IPS-NIHi7 (cell line): ENCODE results near the gene SCYL1.
A peak's percentile ranks its signal among the peaks of the same experiment; 100 is the strongest.

Experiments used
- DNase-seq: peaks from one replicate; pipeline ENCODE4 v3.0.0; 2012; ENCODE audit warnings: mixed read lengths; ENCODE audit errors: extremely low spot score

Gene SCYL1

DNA sequence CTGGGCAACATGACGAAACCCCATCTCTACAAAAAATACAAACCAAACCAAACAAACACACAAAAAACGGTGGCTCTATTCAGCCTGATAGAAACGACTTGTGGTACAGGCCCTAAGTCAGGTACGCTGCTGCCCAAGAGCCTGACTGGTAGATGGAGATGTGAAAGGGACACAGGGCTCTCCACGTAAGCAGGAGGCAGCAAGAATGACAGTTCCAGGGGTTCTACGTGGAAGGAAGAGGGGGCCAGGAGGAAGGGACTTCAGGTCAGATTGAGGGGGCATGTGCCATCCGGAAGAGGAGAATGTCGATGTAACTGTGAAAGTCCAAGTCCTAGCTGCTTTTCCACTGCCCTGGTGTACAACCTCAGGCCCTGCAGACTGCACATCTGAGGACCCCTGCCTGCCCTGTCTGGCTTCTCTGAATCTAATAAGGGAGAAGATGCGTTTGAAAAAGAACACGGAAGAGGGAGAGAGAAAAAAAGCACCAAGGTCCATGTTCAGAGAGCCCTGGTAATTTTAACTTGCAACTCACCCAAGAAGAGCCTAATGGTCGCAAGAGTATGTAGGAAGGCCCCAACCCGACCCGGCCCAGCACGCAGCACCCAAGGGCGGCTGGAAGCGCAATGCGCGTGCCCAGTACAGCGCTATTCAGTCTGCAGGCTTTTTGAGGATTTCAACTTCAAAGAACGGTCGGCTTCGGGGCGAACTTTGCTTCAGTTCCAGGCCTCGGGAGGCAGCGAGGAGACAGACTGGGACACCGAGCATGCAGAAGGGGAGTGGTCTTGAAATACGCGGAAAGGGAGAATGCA lies 44.5 kb downstream of the SCYL1 start:
- DNase-seq = no peak

- DNase-seq = peak; percentile 95
Observed at GRCh38 chr11:65569973-65570918, 45.4 kb downstream of the SCYL1 start, which contains the start of gene ZNRD2. ZNRD2 (plus strand) TSS chr11:65570477; CDS start chr11:65570492, 15 bp downstream.

DNA sequence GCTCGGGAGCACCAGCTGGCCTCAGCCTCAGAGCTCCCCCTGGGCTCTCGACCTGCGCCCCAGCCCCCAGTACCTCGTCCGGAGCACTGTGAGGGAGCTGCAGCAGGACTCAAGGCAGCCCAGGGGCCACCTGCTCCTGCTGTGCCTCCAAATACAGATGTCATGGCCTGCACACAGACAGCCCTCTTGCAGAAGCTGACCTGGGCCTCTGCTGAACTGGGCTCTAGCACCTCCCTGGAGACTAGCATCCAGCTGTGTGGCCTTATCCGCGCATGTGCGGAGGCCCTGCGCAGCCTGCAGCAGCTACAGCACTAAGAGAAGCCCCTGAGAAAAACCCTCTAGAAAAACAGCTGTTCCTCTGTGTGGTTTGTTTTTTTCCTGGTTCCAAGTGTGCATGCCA lies 46.5 kb downstream of the SCYL1 start:
- DNase-seq = no peak

GRCh38 chr11:65571940-65572339 lies 47.1 kb downstream of the SCYL1 start:
- DNase-seq = no peak

- peak; percentile 74 for DNase-seq
Observed at GRCh38 chr11:65572356-65573051, 47.6 kb downstream of the SCYL1 start, which contains the start of gene FAM89B. FAM89B (plus strand) TSS chr11:65572538; CDS start chr11:65572670, 132 bp downstream.

DNA sequence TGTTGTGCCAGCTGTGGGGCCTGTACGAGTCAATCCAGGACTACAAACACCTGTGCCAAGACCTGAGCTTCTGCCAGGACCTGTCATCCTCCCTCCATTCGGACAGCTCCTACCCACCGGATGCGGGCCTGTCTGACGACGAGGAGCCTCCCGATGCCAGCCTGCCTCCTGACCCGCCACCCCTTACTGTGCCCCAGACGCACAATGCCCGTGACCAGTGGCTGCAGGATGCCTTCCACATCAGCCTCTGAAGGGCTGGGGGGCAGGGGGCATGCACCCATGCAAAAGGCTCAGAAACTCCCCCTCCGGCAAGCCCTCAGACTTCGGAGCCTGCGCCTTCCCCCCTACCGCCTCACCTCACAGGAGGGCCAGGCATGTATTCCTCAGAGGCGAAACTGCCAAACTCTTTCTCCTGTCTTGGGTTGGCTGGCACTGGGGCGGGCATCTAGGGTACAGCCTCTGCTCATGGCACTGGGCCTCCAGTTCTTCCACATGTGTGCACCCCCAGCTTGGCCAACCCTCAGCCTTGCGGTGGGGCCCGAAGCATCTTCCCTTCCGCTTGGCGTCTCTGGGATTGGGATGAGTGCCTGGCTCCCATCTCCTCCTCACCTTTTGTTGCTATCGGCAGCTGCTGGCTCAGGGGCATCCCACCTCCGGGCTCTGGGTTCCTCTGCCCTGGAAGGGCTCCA lies 48.7 kb downstream of the SCYL1 start:
- DNase-seq = no peak

GRCh38 chr11:65574109-65574810 lies 49.4 kb downstream of the SCYL1 start:
- DNase-seq = peak; percentile 97

DNA sequence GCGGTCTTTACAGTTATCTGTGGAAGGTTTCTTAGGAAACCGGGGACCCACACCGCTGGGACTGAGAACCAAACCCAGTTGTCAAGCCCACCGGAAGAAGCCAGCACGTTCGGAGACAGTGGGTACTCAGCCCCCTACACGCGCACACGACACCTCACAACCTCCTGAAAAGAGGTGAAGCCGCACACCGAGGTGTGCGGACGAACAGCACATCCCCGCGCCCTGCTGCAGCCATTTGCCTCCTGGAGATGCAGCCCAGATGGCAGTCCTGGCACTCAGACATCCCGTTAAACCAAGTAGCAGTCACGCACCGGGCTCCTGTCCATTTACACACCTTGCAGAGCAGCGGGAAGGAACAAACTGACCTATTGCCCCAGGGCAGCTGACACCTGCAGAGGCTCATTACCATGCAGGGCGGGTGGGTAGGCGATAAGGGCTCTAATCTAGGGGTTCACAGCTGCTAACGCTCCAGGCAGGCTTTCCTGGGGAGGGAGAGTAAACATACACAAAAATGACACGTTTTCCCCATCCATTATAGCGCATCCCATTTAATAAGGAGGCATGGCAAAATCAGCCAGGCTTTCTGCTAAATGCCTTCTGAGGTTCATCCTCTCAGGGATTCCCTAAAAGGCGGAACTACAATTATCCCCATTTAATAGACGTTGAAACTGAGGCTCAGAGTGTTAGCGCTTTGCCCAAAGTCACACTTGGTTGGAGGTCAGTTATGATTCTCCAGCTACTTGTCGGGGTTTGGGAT lies 50.1 kb downstream of the SCYL1 start:
- DNase-seq = no peak

GRCh38 chr11:65575568-65576231 lies 50.8 kb downstream of the SCYL1 start, which contains the start of gene EHBP1L1:
EHBP1L1 (plus strand) TSS chr11:65576053; CDS start chr11:65576303, 250 bp downstream.
- peak; percentile 70 for DNase-seq

DNA sequence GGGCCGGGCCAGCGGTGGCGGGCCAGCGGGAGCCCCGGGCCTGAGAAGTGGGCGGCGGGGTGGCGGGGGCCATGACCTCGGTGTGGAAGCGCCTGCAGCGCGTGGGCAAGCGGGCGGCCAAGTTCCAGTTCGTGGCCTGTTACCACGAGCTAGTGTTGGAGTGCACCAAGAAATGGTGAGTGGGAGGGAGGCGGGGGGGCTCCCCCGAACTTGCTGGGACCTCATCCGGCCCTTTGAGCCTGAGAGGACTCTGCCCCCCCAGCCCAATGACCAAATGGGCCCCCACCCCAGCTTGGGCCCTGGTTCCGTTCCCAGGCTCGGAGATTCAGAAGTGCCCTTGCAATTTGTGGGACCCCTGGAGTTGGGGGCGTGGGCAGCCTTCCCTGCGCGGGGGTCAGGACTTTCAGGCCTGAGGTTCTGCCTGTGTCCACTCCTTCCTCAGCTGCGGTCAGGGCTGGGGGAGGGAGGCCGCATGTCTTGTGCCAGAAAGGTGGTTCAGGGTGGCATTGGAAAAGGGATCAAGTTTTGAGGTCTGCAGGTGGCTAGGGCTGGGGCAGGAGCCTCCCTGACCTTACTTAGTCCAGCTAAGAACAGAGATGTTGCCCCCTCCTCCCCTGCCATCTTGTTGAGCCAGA lies 51.5 kb downstream of the SCYL1 start:
- no peak for DNase-seq

GRCh38 chr11:65576867-65577755 lies 52.2 kb downstream of the SCYL1 start:
- no peak for DNase-seq

DNA sequence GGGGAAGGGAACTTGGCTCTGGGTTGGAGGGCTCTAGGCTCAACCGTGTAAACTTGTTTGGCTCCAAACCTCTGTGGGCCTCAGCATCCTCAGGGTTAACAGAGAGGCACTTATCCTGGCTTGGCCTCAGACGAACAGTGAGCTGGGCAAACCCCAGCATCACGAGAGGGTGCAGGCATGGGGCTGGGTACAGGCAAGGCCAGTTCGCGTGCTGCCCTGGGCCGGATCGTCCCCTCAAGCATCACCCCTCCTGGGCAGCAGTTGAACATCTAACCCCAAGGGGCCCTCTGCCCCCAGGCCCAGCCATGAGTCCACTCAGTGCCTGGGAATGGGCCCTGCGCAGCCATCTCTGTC lies 52.9 kb downstream of the SCYL1 start:
- no peak for DNase-seq

DNA sequence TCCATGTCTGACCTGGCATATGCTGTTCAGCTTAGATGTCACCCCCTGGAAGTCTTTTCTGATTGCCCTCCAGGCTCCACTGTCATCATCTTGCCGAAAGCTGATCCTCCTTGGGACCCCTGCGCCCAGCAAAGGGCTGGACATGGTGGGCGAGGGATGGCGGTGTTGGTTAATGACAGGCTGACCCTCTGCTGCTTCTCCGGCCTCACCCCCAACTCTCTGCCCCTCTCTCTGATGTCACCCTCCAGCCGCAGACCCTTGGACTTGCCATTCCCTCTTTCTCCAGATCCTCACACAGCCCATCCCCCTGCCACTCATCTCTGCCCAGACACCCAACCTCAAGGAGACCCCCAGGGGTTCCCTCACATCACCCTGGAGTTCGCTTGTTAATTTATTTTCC lies 53.3 kb downstream of the SCYL1 start:
- no peak for DNase-seq

DNA sequence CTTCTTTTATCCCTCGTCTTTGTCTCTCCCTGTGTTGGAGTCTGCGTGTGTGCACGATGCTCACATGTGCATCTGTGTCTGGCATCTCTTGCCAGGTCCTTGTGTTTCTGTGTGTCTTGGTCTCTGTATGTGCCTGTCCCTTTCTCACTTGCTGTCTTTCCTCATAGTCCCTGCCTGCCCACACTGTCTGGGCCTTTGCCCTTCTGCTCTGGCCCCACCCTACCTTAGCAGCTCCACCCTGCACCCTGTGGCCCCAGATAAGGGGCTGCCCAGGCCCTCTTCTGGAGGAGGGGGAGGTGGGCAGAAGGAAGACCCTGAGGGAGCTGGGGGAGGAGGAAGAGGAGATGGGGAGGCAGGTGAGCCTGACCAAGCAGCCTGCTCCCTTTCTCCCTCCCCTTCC lies 53.8 kb downstream of the SCYL1 start:
- no peak for DNase-seq

DNA sequence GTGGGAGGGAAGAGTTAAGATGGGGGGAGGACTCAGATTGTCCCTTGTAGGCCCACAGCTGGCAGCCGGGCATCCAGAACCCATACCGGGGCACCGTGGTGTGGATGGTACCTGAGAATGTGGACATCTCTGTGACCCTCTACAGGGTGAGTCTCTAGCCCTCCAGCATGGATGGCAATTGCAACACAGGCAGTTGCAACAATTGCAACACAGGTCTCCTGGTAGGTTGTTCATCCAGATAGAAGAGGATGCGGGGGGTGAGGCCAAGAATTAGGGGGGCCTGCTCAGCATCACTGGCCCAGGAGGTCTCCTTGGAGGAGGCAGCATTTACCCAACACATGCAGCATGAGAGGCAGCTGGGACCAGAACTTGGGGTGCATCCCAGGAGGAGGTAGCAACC lies 54.4 kb downstream of the SCYL1 start:
- no peak for DNase-seq

- no peak for DNase-seq
Observed at GRCh38 chr11:65580031-65580692, 55.3 kb downstream of the SCYL1 start.

DNA sequence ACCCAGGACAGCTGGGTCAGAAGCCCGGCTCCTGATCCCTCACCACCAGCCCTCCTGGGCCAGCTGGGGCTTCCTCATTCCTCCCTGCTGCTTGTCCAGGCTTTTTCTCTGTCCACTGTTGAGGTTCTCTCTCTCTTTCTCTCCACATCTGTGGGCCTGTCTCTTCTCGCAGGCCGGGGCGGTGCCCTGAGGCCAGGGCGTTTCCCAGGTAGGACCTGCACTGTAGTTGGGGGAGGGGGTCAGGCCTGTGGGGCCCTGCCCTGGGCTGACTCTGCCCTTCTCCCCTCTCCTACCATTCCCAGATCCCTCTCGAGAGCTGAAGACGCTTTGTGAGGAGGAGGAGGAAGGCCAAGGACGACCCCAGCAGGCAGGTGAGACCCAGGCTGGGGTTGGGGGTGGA lies 55.9 kb downstream of the SCYL1 start:
- no peak for DNase-seq
